Urinary bladder (tissue), 4 donors: ENCODE data around the gene ZNF124. TPM values are rescaled to one million over a fixed set of nuclear protein-coding genes. Genes with fewer than 3 reads are reported as not detected.
"Not testable (repeated sequence)": the region's sequence is repeated elsewhere in the genome, so short reads cannot be mapped to it uniquely, and the experiment has no call there.

Experiments used
- DNase-seq: peaks from one replicate; pipeline ENCODE4 v3.0.0-alpha.2; 2015; ENCODE audit errors: extremely low spot score
- H3K27ac ChIP-seq: one replicate; pipeline ENCODE4 v1.5.1; 2013; ENCODE audit warnings: low read depth, mild to moderate bottlenecking, moderate library complexity
- H3K36me3 ChIP-seq: one replicate; pipeline ENCODE4 v1.6.1; 2013; ENCODE audit warnings: mild to moderate bottlenecking, moderate library complexity; ENCODE audit not compliant: insufficient read depth
- H3K4me1 ChIP-seq: one replicate; pipeline ENCODE4 v1.6.1; 2013; ENCODE audit warnings: mild to moderate bottlenecking, moderate library complexity; ENCODE audit not compliant: insufficient read depth
- H3K4me3 ChIP-seq: one replicate; pipeline ENCODE4 v1.5.1; 2013; ENCODE audit warnings: low read depth, low read length
- WGBS: extraction: QIAGEN DNeasy Blood & Tissue Kit; methylation state at CpG from one replicate; pipeline ENCODE4 v1.1.7; 2013; 5-methylcytosine and 5-hydroxymethylcytosine counted together
- polyA plus RNA-seq: library from polyadenylated mRNA; stranded (reverse); fragments of 200-250 nt; gene quantifications from one replicate; pipeline ENCODE4 v1.2.3, GENCODE V29; 2013
- total RNA-seq: library from RNA; depleted of rRNA; stranded (reverse); fragments of >200 nt; gene quantifications from one replicate; pipeline ENCODE4 v1.2.3, GENCODE V29; 2014
- donor health status: healthy with polysubstance abuse.
- donor health status: healthy.

Gene ZNF124
- total and polyA plus RNA-seq, 2 donors, result 2.1 to 116 TPM

DNA sequence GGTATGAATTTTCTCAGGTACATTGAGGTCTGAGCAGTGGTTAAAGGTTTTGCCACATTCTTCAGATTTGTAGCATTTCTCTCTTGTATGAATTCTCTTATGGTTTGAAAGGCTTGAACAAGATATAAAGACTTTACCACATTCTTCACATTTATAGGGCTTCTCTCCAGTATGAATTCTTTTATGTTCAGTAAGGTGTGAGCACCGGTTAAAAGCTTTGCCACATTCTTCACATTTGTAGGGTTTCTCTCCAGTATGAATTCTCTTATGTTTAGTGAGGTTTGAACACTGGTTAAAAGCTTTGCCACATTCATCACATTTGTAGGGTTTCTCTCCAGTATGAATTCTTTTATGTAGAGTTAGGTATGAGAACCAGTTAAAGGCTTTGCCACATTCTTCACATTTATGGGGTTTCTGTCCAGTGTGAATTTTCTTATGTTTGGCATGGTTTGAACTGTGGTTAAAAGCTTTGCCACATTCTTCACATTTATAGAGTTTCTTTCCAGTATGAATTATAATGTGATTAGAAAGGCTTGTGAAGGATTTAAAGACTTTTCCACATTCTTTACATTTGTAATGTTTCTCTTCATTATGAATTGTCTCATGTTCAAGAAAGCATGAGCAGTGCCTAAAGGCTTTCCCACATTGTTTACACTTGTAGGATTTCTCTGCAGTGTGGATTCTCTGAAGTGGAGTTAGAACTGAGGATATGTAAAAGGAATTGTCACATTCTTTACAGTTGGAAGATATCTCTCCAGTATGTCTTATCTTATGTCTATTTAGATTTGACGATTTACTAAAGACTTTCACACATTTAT lies 18.4 kb upstream of the ZNF124 start:
- H3K27ac ChIP-seq, result no peak overlapping the region
- H3K36me3 ChIP-seq, result peaks cover 4% of the 10 kb centered on the region
- WGBS, result 95% methylated on average over 2 of the region's 2 CpGs
- DNase-seq, result no peak
- H3K4me3 ChIP-seq, result no peak overlapping the region
- no peaks in the 10 kb centered on the region for H3K4me1 ChIP-seq

DNA sequence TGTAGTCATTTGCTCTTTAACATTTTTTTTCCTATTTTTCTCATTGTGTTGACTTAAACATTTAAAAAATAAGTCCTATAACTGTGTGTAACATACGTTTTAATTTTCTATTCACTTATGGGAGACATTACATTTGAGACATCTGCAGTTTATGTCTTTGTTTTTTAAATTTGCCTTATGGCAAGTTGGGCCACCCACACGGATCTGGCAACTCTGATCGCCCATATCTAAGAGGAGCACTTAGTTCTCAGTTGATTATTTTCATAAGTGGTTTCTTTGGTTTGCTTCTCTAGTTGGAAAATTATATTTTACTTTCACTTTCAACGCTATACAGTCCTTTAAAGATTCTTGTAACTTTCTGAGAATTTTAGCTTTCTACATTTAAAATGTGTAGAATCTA lies 13.8 kb upstream of the ZNF124 start:
- WGBS, result 84% methylated on average over 4 of the region's 4 CpGs
- Histone ChIP-seq H3K4me3 (no peak overlapping the region), H3K4me1 (no peaks in the 10 kb centered on the region), H3K27ac (no peak overlapping the region), H3K36me3 (peaks cover 2% of the 10 kb centered on the region)
- no peak for DNase-seq

DNA sequence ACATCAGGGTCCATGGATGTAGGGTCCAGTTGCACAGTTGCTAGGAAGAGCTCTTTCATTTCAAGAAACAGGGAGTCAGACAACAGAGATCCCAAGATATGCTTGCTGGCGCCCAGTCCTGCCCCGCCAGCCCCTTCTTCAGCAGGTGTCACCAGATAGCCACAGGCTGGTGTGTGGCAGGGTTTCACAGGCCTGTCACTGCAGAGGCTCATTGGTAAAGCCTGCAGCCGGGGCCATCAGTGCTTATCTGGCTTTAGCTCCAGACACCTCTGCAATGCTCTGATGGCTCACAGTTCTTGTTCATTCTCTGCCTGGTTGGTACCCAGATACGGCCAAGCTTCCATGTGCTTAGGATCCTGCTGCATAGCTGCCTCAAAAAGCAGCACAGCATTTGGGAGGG lies 12.4 kb upstream of the ZNF124 start:
- no peak overlapping the region for H3K27ac ChIP-seq
- no peaks in the 10 kb centered on the region for H3K4me1 ChIP-seq
- no peak overlapping the region for H3K4me3 ChIP-seq
- DNase-seq, result no peak
- 90% methylated on average over 4 of the region's 4 CpGs for WGBS
- H3K36me3 ChIP-seq, result no peaks in the 10 kb centered on the region

DNA sequence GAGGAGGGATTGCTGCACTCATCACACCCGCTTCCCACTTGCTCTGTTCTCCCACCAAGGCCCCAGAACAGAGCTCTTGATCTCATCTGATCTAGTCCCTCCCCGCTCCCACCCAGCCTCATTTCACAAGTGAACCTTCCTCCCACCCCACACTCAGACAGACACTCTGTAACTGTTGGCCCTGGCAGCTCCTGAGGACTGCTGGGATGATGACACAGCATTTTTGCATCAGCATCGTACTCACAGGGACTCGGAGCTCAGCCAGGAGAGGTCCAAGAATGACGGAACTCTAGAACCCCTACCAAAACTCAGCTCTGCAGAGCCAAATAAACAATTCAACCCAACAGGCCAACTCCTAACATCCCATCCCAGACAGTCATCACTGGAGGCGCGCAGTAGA lies 11.2 kb upstream of the ZNF124 start:
- no peaks in the 10 kb centered on the region for H3K4me1 ChIP-seq
- WGBS, result 93% methylated on average over 7 of the region's 7 CpGs
- no peaks in the 10 kb centered on the region for H3K36me3 ChIP-seq
- no peak overlapping the region for H3K4me3 ChIP-seq
- no peak for DNase-seq
- H3K27ac ChIP-seq, result no peak overlapping the region

DNA sequence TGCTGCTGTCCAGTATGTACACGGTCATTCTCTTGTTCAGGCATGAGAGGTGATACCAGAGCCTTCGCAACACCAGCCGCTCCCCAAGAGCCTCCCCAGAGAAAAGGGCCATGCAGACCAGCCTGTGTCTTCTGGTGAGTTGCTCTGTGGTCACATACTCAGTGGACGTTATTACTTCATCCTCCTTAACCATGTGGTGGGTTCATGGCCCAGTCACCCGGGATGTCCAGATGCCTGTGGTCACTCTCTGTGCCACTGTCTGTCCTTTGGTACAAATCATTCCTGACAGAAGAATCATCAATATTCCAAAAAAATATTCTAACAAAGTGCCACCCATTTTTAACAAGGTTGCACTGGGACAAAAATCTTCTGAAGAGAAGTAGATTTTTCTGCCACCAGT lies 8.8 kb upstream of the ZNF124 start:
- no peak for DNase-seq
- Histone ChIP-seq H3K36me3 (no peaks in the 10 kb centered on the region), H3K4me3 (no peak overlapping the region), H3K27ac (no peak overlapping the region), H3K4me1 (no peaks in the 10 kb centered on the region)
- 93% methylated on average over 5 of the region's 5 CpGs for WGBS

DNA sequence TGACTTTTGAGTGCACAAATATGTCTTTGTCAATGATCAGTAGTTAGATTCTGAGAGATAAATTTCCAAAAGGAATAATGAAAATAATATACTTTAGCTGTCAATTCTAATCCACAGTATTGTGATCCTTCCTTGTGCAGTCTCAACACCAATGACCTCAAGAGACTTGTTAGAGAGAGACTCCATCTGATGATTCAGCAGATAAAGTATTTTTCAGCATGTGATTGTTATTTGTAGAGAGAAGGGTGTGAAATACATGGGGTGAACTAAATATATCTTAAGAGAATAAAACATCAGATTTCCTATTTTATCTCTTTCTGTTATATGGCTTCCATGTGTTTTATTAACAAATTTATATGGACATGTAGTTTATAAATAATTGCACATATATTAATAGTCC lies 5.9 kb upstream of the ZNF124 start:
- no peaks in the 10 kb centered on the region for H3K4me1 ChIP-seq
- H3K36me3 ChIP-seq, result no peaks in the 10 kb centered on the region

DNA sequence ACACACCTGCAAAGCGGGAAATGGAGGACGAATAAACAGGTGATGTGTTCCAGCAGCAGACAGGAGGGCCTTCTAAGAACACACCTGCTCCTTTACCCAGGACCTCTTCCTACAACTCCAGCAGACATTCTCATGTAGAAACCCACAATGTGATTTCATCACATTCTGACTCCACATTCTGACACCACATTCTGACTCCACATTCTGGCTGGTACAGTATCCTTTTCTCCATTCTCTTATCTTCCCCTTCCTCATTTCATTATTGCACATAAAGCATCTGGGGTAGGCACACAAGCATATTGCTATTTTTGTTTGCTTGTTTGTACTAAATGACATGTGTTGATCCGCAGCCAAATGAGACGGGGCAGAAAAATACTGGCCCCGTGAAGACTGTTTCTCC lies 3.6 kb upstream of the ZNF124 start:
- no peak for DNase-seq
- H3K4me3 ChIP-seq, result no peak overlapping the region
- H3K36me3 ChIP-seq, result no peaks in the 10 kb centered on the region
- H3K27ac ChIP-seq, result no peak overlapping the region
- 89% methylated on average over 5 of the region's 5 CpGs for WGBS
- H3K4me1 ChIP-seq, result no peaks in the 10 kb centered on the region

More for the DNA sequence above, 5.9 kb upstream of the ZNF124 start:
- DNase-seq, result no peak
- Histone ChIP-seq H3K27ac (no peak overlapping the region), H3K4me3 (no peak overlapping the region)

DNA sequence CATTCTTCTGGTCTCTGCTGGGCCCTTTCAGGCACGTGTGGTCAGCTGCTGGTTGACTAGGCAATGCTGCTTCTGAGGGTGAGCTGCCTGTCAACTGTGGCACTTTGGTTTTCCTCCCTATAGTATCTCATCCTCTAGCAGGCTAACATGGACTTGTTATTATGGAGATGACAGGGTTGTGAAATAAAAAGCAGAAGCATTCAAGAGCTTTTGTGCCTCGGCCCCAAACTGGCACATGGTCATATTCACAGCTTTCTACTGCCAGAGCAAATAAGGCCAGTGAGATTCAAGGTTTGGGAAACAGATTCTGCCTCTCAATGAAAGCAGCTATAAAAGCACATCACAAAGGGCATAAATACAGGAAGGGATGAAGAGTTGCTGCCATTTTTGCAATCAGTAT lies 1.6 kb upstream of the ZNF124 start:
- Histone ChIP-seq H3K36me3 (no peaks in the 10 kb centered on the region), H3K27ac (no peak overlapping the region), H3K4me3 (no peak overlapping the region), H3K4me1 (no peaks in the 10 kb centered on the region)
- WGBS, result 61% methylated on average over 2 of the region's 2 CpGs
- no peak for DNase-seq

DNA sequence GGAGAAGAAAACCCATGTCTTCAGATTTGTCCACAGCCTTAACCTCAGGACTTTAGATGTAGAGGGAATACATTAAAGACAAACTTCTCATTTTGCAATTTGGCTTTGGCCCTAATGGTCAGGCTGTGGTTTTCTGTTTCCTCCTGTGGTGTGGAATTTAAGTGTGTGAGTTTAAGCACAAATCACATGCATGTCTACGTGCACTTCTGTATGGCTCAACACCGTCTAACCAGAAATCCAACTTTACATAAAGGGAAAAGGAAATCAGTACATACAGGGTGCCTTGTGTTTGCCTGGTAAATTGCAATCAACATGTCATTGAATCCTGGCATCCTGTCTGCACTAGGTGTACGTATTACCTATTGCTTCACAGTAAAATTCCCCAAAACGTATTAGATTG lies 1.2 kb upstream of the ZNF124 start:
- Histone ChIP-seq H3K4me1 (no peaks in the 10 kb centered on the region), H3K27ac (no peak overlapping the region), H3K36me3 (no peaks in the 10 kb centered on the region), H3K4me3 (no peak overlapping the region)
- no peak for DNase-seq
- 86% methylated on average over 4 of the region's 4 CpGs for WGBS

DNA sequence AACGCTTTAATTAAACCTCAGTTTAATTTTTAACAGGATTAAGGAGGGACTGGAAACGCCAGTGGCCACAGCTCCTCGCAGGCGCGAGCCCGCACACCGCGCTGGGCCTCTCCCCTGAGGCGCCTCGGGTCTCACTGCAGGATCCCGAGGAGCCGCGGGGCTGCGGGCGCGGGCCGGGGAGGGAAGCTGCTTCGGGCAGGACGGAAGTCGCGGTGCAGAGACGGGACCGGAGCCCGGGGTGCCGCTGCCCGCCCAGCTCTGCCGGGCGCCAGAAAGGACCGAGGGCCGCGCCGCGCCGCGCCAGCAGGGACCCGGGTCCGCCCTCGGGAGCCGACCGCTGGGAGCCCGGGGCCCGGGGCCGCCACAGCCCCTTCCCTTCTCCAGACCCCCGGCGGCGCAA lies 377 bp downstream of the ZNF124 start:
- no CpG with 5 or more reads among the region's 46 CpGs for WGBS

DNA sequence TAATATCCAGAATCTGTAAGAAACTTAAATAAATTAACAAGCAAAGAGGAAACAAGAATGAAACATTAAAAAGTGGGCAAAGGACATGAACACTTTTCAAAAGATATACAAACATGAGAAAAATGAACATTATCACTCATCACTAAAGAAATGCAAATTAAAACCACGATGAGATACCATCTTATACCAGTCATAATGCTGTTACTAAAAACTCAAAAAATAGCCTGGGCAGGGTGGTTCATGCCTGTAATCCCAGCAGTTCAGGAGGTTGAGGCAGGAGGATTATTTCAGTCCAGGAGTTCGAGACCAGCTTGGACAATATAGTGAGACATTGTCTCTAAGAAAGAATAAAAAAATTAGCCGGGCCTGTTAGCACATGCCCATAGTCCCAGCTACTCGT lies 6.1 kb downstream of the ZNF124 start:
- no peak overlapping the region for H3K4me3 ChIP-seq
- no peaks in the 10 kb centered on the region for H3K4me1 ChIP-seq
- 96% methylated on average over 4 of the region's 4 CpGs for WGBS
- no peak for DNase-seq
- no peaks in the 10 kb centered on the region for H3K36me3 ChIP-seq
- no peak overlapping the region for H3K27ac ChIP-seq

More for the DNA sequence above, 377 bp downstream of the ZNF124 start:
- DNase-seq, H3K27ac ChIP-seq, H3K4me3 ChIP-seq, H3K4me1 ChIP-seq, H3K36me3 ChIP-seq: not testable (repeated sequence)

DNA sequence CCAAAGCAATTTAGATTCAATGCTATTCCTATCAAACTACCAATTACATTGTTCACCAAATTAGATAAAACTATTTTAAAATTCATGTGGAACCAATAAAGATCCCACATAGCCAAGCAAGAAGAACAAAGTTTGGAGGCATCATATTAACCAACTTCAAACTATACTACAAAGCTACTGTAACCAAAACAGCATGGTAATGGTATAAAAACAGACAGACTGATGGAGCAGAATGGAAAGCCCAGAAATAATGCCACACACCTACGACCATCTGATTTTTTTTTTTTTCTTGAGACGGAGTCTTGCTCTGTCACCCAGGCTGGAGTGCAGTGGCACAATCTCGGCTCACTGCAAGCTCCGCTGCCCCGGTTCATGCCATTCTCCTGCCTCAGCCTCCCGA lies 7.1 kb downstream of the ZNF124 start:
- WGBS, result 99% methylated on average over 6 of the region's 6 CpGs
- DNase-seq, result no peak
- H3K27ac ChIP-seq, result no peak overlapping the region
- H3K4me1 ChIP-seq, result no peaks in the 10 kb centered on the region
- H3K4me3 ChIP-seq, result no peak overlapping the region
- H3K36me3 ChIP-seq, result no peaks in the 10 kb centered on the region

DNA sequence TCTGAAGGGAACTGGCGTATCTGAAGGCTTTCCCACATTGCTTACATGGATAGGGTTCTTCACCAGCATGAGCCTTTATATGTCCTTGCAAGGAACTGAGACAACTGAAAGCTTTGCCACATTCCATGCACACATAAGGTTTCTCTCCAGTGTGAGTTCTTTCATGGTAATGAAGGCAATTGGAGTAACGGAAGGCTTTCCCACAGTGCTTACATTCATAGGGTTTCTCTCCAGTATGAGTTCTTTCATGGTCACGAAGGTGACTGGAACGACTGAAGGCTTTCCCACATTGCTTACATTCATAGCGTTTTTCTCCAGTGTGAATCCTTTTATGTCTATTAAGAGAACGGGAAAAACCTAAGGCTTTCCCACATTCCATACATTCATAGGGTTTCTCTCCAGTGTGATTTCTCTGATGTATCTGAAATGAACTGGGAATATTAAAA lies 15.0 kb downstream of the ZNF124 start:
- Histone ChIP-seq H3K4me3 (no peak overlapping the region), H3K4me1 (no peaks in the 10 kb centered on the region), H3K36me3 (peaks cover 9% of the 10 kb centered on the region), H3K27ac (no peak overlapping the region)
- no peak for DNase-seq
- WGBS, result 98% methylated on average over 6 of the region's 6 CpGs

DNA sequence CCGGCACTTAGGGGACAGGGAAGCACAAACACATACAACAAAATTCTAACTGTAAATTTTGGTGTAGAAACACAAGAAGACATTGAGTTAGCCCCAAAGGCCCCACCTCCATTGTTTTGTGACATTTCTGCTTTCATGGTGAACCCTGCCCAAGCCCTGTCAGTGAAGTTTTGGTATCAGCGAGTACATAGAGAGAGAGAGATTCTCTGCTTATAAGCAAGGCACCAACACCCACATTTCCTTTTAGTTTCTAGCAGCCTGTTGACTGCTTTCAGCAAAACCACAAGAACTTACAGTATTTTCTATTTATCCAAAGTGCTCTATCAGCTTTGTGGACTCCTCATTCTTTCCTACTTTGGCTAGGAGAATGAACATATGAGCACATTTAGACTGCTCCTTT lies 24.0 kb downstream of the ZNF124 start:
- no peak overlapping the region for H3K27ac ChIP-seq
- DNase-seq, result no peak
- no peak overlapping the region for H3K4me3 ChIP-seq
- WGBS, result over 99% methylated on average over 2 of the region's 2 CpGs
- H3K36me3 ChIP-seq, result no peaks in the 10 kb centered on the region
- H3K4me1 ChIP-seq, result no peaks in the 10 kb centered on the region

DNA sequence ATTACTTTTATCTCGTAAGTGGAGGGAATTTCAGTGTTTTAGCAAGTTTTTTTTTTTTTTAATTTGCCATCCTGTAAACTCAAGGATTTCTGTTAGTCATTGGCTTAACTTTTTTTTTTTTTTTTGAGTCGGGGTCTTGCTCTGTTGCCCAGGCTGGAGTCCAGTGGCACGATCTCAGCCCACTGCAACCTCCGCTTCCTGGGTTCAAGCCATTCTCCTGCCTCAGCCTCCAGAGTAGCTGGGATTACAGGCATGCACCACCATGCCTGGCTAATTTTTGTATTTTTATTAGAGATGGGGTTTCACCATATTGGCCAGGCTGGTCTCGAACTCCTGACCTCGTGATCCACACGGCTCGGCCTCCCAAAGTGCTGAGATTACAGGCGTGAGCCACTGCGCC lies 24.7 kb downstream of the ZNF124 start:
- WGBS, result 98% methylated on average over 10 of the region's 10 CpGs
- not testable (repeated sequence) for DNase-seq, H3K4me1 ChIP-seq, H3K27ac ChIP-seq, H3K36me3 ChIP-seq, H3K4me3 ChIP-seq
